Activated CD8-positive, alpha-beta memory T cell treated with anti-CD3 and anti-CD28 coated beads, Interleukin-2, amount 50 U/mL, for 4 hours (primary cell): ENCODE measurements around the gene MGLL.

Experiments used
- DNase-seq: peaks from one replicate; pipeline ENCODE4 v3.0.0-alpha.2; 2020

Gene MGLL

DNA sequence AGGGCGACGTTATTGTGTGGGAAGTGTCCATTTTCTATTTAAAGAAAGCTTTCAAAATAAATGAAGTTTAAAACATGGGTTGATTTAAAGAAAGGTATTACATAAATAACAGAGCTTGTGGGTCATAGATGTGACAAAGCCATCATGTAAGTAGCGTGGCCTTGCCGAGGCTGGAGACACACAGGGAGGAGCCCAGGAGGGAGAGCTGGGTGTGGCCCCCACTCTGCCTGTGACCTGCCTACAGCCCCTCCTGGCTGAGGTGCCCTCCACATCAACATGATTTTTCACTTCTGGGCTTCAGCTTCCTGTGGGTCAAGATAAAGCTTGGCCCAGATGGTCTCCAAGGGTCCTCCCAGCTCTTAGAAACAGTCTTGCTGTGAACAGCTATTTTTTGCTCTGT lies 12.5 kb upstream of the MGLL start:
- DNase-seq = no peak

DNA sequence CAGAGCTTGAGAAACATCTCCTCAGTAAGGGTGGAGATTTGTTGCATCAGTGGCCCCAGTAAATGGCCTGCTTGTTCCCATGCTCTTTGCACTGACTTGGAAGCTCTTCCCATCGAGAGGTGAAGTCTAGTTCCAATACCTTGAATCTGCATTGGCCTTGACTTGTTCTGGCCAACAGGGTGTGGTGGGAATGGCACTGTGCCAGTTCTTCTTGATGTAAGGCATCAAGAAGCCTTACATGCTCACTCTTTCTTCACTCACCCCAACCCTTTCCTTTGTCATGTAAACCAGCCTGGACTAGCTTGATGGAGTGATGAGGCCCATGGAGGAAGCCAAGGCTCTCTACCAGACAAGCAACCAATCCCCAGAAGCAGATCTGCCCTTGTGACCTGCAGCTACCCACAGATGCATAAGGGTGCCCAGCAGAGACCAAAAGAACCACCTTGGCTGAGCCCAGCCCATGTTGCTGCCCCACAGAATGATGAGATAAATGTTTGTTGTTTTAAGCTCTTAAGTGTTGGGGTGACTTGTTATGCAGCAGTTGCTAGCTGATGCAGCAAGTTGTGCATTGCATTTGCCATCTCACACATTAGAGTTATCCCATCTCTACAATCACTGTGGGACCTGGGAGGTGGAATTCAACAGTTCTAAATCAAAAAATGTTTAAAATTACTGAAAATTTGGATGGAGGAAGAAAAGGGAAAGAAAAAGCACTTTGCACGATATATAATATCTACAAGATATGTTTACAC lies 11.1 kb upstream of the MGLL start:
- no peak for DNase-seq

- DNase-seq = no peak
Observed at GRCh38 chr3:127831723-127832172, 9.4 kb upstream of the MGLL start.

DNA sequence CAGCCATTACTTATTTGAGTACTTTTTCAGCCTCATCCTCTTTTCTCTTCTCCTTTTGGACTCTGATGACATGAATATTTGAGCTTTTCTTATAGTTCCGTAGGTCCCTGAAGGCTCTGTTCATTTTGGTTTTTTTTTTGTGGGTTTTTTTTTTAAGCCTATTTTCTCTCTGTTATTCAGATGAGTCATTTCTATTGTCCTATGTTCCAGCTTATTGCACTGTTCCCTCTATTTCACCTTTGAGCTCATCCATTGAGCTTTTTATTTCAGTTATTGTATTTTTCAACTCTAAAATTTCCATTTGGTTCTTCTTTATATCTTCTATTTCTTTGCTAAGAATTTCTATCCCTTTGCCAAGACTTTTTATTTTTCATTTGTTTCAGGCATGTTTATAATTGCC lies 7.2 kb upstream of the MGLL start:
- DNase-seq = no peak

GRCh38 chr3:127827808-127828207 lies 5.5 kb upstream of the MGLL start:
- no peak for DNase-seq

- no peak for DNase-seq
Observed at GRCh38 chr3:127825756-127826155, 3.4 kb upstream of the MGLL start.

GRCh38 chr3:127824151-127824825 lies 2.0 kb upstream of the MGLL start:
- no peak for DNase-seq

DNA sequence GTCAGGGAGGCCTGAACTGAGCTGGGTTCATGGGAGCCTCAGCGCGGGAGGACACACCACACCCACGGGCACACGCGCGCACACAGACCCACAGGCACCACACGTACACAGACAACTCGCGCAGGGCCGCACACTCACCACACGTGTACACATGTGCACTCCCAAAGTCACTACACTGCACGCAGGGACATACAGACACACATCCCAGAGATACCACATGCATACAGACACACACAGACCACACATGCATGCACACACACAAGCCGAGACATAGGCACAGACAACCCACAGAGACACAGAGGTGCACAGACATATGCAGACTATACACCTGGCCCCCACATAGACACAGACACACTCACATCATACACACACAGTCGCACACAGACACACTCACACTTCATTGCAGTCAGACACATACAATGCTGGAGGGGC lies 1.1 kb upstream of the MGLL start:
- DNase-seq = no peak

DNA sequence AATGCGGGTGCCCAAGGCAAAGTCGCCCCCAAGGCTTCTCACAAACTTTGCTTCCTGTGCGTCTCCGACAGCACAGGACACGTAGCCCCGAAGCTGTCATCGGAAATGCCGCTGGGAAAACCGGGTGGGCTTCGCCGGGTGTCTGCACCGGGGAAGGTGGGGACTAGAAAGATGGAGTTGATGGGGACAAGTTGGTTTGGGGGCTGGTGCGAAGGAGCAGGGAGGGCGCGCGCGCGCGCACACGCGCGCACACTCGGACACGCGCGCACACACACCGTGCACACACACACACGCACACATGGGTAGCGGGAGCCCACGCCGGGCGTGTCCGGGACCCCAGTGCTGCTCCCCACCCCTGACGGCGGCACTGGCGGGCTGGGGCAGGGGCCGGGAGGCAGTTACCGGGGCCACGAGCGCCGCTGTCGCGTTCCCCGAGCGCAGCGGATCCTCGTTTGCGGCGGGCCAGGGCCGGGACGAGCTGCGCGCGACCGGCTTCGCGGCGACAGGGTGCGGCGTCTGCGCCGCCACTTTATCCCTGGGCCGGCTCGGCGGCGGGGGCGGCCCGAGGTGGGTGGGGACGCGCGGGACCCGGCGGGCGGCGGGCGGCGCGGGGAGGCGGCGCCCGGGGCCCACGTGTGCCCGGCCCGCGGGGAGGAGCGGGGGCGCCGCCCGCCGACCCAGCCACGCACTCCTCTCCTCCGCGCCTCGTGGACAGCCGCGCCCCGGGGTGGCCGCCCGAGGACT lies 539 bp upstream of the MGLL start:
- no peak for DNase-seq

DNA sequence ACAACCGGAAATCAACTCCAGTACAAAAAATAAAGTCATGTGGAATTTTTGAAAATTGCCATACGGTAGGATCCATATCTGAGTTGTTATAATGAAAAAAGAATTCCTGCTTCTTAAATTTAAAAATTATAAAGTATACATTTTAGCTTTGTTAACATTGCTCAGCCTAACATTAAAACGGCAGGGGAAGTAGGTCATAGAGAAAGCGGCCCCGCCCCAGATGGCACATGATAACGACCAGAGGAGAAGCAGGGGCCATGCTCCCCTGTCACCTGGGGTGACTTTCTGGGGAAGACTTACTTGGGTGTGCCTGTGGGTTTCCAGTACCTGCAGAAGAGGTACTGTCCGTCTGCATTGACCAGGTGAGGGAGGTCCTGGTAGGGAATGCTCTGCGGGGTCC lies 921 bp downstream of the MGLL start:
- DNase-seq = no peak

GRCh38 chr3:127820826-127821313 lies 1.4 kb downstream of the MGLL start:
- DNase-seq = no peak

DNA sequence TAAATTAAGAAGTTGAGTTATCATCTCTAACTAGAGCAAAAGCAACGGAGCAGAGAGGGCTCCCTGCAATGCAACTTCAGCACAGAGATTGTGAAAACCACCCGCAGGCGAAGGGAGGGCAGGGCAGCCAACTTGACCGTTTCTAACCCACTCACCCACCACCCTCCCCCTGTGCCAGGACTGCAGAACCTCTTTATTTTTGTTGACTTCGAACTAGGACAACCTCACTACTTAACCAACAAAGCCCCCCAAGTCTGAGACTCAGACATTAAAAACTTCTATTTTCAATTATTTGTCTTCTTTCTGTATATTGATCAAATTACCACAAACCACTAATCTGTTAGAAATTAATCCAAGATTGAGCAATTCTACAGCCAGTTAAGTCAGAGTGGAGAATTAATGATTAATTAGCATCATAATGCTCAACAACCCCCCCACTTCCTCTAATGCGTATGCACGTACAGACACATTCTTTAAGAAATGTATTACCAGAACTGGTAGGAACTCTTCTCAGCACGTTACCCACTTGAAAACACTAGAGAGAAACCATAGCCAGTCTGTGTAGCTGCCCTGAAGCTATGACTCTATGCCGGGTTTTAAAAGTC lies 2.0 kb downstream of the MGLL start:
- DNase-seq = no peak

GRCh38 chr3:127819656-127820055 lies 2.7 kb downstream of the MGLL start:
- DNase-seq = no peak

- no peak for DNase-seq
Observed at GRCh38 chr3:127819086-127819485, 3.2 kb downstream of the MGLL start.

DNA sequence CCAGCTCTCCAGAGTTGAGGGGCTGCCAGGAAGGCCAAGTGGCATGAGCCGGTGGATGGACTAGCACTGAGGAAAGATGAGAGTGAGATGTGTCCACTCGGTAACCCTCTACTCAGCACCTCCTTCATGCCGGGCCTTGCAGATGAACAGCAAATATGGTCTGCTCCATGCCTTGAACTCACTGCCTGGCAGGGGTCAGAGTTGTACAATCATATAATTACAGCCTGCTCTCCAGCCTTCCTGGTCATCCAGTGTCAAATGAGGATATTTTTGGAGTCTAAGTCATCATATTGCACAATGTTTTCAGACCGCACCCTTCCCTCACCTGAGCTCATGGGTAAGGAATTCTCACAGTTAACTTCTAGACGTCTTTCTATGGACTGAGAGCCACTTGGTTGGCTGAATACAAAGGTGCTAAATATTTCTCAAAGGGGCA lies 4.9 kb downstream of the MGLL start:
- no peak for DNase-seq

DNA sequence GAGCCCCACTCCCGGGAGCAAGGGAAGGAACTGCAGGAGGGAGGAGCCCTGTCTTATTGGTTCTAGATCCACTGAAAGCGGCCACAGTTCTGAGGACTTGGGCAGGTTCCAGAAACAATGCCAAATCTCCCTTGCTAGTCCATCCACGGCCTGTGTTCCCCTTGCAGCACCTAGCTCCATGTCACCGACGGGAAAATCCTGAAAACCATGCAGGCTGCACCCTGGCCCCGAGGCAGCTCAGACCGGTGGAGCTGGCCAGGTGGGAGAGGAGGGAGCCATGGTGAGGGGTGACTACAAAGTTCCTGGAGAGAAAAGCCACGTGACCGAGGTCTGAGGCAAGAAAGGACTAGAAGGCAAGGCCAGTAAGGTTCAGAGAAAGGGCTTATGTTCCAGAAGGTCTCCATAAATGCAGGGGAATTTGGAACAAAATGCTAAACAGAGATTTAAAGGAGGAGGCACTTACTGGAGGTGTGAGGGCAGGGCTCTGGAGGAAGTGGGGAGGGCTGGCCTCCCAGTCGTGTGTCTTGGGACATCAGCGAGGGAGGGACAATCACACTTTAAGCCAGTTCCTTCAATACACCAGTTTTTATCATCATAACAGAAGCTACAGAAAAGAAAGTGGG lies 5.4 kb downstream of the MGLL start:
- no peak for DNase-seq

GRCh38 chr3:127815641-127816605 lies 6.4 kb downstream of the MGLL start:
- DNase-seq = no peak

DNA sequence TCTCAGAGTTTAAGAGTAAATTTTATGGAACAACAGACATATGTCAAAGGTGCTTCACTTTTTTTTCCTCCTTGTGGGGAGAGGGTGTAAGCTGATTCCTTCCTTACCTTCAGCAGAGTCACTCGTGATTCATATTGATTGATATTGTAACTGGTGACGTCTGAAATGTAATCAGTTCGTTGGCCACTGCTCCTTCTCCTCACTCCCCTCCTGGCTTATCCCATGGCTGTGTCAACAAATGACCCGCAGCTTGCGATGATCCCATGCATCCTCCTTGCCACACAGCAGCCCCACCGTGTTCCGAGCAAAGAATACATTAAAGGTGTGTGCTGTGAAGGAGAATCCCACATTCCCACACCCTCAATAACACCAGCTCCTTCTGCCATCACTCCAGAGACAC lies 7.3 kb downstream of the MGLL start:
- no peak for DNase-seq

DNA sequence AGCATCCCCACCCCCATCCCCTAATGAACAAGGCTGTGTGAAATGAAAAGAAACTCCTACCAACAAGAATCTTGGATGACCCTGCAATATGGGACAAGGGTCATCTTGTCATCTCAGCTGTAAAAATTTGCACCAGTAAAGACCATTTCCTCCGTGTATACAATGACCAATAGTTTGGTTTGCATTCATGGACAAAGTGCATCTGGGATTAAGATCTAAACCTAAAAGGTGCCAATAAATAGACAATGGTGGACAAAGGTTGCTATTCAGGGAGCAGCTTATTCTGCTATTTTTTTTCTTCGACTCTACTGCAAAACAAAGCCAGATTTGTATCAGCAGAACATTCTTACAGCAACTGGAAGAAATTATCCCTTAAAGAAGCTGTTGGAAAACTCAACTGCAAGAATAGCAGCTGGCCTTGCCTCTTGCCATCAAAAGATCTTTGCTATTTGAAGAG lies 8.0 kb downstream of the MGLL start:
- DNase-seq = no peak

DNA sequence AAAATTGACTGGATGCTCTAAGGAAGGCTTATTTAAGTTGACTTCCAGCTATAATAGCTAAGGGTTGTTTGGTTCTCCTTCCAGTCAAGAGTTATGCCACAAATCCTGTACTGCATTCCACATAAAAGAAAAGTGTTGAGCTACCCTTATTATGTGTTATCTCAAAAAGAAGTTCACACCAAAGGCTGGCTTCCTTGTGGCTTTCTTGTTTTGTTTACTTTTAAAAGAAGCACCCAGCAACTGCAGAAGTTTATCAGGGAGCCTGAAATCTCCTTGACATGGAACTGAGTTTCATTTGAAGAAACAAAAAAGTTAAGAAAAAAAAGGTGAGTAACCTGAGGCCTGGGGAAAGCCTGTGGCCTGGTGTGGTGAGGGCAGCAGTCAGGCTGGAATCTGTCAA lies 10.2 kb downstream of the MGLL start:
- no peak for DNase-seq

DNA sequence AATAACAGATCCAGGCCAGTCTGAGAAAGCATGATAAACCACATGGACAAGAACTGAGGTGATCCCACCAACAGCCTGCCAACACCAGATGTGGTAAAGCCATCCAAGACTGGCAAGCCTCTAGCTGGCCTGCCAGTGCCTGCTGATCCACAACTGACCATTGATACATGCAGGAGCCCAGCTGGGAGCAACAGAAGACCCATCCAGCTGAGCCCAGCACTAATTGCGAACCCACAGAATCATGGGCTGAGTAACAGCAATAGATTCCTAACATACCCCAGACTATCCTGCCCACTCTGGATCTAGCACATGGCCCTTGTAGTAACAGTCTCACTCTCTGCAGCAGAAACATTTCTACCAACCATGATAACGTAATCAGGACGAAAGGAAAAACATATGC lies 10.6 kb downstream of the MGLL start:
- DNase-seq = no peak
